LNCAP (cell line): ENCODE measurements around the gene KRTAP5-4.

ENCODE experiments used
- TF ChIP-seq, protein P1 (sequence below): fragments of 450-650 bp; IDR thresholded peaks from 2 replicates; pipeline ENCODE4 v1.5.1; 2017; ENCODE audit warnings: mild to moderate bottlenecking

Gene KRTAP5-4

GRCh38 chr11:1648653-1649420 is 26.9 kb upstream of the KRTAP5-4 start:
- TF ChIP-seq, protein P1, sequence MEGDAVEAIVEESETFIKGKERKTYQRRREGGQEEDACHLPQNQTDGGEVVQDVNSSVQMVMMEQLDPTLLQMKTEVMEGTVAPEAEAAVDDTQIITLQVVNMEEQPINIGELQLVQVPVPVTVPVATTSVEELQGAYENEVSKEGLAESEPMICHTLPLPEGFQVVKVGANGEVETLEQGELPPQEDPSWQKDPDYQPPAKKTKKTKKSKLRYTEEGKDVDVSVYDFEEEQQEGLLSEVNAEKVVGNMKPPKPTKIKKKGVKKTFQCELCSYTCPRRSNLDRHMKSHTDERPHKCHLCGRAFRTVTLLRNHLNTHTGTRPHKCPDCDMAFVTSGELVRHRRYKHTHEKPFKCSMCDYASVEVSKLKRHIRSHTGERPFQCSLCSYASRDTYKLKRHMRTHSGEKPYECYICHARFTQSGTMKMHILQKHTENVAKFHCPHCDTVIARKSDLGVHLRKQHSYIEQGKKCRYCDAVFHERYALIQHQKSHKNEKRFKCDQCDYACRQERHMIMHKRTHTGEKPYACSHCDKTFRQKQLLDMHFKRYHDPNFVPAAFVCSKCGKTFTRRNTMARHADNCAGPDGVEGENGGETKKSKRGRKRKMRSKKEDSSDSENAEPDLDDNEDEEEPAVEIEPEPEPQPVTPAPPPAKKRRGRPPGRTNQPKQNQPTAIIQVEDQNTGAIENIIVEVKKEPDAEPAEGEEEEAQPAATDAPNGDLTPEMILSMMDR: no peak

- TF ChIP-seq, protein P1: no peak
Observed at GRCh38 chr11:1647901-1648652, 26.1 kb upstream of the KRTAP5-4 start.

GRCh38 chr11:1645357-1645821 is 23.5 kb upstream of the KRTAP5-4 start:
- TF ChIP-seq, protein P1: no peak

DNA sequence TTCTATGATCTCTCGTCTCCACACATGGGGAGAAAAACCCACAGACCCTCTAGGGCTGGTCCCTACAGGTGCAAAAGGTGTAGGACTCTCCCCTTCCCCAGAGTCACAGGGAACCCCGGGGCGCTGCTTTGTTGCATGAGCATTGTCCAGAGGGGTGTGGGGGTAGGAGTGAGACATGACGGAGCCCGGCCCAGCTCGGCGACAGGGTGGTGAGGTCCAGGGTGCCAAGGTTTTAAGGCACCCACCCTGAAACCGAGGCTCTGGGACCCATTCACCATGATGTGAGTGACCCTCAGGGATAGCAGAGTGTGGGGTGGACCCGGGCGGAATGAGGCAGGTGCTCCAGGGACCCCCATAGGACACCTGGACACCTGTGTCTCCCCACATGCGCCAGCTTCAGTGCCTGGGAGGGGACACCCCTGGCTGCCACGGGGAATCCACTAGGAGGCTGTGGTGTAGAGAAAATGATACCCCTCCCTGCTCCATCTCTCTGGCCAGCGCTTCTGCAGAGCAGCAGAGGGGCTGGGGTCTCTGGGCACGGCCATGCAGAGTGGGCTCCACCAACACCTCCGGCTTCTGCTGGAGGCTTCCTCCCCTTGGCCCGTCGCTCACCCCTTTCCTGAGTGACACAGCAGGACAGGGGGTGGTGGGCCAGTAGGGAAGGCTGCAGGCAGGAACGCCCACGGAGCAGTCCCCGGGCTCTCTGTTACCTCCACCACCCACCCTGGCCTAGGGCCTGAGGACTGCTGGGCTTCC is 22.8 kb upstream of the KRTAP5-4 start:
- TF ChIP-seq, protein P1: no peak

- TF ChIP-seq, protein P1: no peak
Observed at GRCh38 chr11:1643146-1643690, 21.3 kb upstream of the KRTAP5-4 start.

DNA sequence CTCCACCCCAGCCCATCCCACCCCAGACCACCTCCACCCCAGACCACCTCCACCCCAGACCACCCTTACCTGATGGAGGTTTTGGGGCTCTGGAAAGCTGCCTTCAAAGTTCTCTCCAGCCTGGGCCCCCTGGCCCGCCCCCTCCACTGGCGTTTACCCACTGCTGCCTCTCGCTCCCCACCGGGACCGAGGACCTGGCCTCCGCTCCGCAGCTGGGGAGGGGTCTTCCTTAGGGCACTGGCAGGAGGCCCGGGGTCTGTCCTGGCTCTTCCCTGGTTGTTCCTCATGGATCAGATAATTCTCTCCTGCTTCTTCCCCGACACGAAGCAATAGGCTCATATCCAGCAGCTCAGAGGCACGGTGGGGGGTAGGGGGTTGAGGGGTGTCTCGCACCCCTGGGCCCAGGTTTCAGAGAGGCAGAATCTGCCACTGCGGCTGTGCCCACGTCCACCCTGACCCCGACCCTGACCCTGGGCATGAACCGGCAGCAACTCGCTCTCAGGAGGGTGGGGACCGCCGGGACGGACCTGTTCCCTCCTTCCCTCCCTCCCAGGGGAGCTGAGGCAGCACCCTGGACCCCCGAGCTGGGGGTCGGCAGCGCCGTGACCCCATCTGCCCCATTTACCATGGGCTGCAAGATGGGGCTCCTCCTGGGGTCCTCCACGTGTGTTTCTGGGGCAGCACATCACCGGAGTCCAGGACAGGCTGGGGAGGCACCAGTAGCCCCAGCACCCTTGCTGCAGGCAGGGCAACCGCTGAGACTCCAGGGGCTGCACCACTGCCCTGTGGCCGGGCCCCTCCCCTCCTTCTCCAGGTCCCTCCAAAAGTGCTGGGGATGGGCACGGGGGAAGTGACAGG is 20.6 kb upstream of the KRTAP5-4 start:
- TF ChIP-seq, protein P1: no peak
